Cardiac muscle cell (in vitro differentiated cells and primary cell): ENCODE measurements around the gene C2CD4C. TPM values are rescaled to one million over a fixed set of nuclear protein-coding genes. Genes with fewer than 3 reads are reported as not detected.

Source experiments
- DNase-seq, 2 donors: peaks; one replicate each; pipeline versions ENCODE4 v3.0.0 to v3.0.0-alpha.2; 2010 to 2017; ENCODE audit warnings: low read depth in 1 of 2, low spot score in 1 of 2
- H3K27ac ChIP-seq: fragments of 200-600 bp; sonication (generic); 2 replicates; pipeline ENCODE4 v1.5.1; 2016
- H3K27me3 ChIP-seq: fragments of 200-600 bp; sonication (generic); 2 replicates; pipeline ENCODE4 v1.6.0; 2016; ENCODE audit warnings: control low read depth
- H3K36me3 ChIP-seq: fragments of 200-600 bp; sonication (generic); 2 replicates; pipeline ENCODE4 v1.5.1; 2016; ENCODE audit warnings: control low read depth
- H3K4me1 ChIP-seq: fragments of 200-600 bp; sonication (generic); 2 replicates; pipeline ENCODE4 v1.8.1; 2017; ENCODE audit warnings: low read depth, mild to moderate bottlenecking, mixed run types
- H3K4me3 ChIP-seq: fragments of 200-600 bp; sonication (generic); 2 replicates; pipeline ENCODE4 v1.5.1; 2016; ENCODE audit warnings: mild to moderate bottlenecking
- H3K9me3 ChIP-seq: fragments of 200-600 bp; sonication (generic); 2 replicates; pipeline ENCODE4 v1.5.1; 2017; ENCODE audit warnings: low read depth, mild to moderate bottlenecking, control low read depth
- CTCF ChIP-seq: IDR thresholded peaks from 2 replicates; pipeline ENCODE4 v1.5.1; 2012; ENCODE audit warnings: low read depth, mild to moderate bottlenecking, low read length
- polyA plus RNA-seq: library from polyadenylated mRNA; unstranded; fragments of >200 nt; fragmentation: Nextera tagmentation; extraction: Ambion mirVana; gene quantifications from 2 replicates; pipeline ENCODE4 v1.2.1, GENCODE V29; 2016
- total RNA-seq: library from RNA; depleted of rRNA; stranded (reverse); fragments of >200 nt; gene quantifications from 2 replicates; pipeline ENCODE4 v1.2.3, GENCODE V29; 2016

C2CD4C gene
- total and polyA plus RNA-seq, 2 experiments from 2014 or later: 3.4 to 4.1 TPM

GRCh38 chr19:369256-369655, 39.7 kb downstream of the C2CD4C start:
- DNase-seq: no peak
- no peaks in the 10 kb centered on the region for H3K27me3 ChIP-seq
- H3K9me3 ChIP-seq: no peaks in the 10 kb centered on the region
- no peak overlapping the region for H3K27ac ChIP-seq
- H3K36me3 ChIP-seq: no peaks in the 10 kb centered on the region
- TF ChIP-seq CTCF: no peak
- H3K4me1 ChIP-seq: no peaks in the 10 kb centered on the region
- no peak overlapping the region for H3K4me3 ChIP-seq

GRCh38 chr19:368630-369024, 40.3 kb downstream of the C2CD4C start:
- H3K27me3 ChIP-seq: no peaks in the 10 kb centered on the region
- TF ChIP-seq CTCF: no peak
- H3K9me3 ChIP-seq: no peaks in the 10 kb centered on the region
- H3K36me3 ChIP-seq: no peaks in the 10 kb centered on the region
- H3K4me1 ChIP-seq: no peaks in the 10 kb centered on the region
- no peak overlapping the region for H3K4me3 ChIP-seq
- DNase-seq: no peak
- no peak overlapping the region for H3K27ac ChIP-seq

- H3K27me3 ChIP-seq: no peaks in the 10 kb centered on the region
- H3K9me3 ChIP-seq: no peaks in the 10 kb centered on the region
- no peak for DNase-seq
- H3K4me1 ChIP-seq: no peaks in the 10 kb centered on the region
- H3K4me3 ChIP-seq: no peak overlapping the region
- TF ChIP-seq CTCF: no peak
- no peak overlapping the region for H3K27ac ChIP-seq
- no peaks in the 10 kb centered on the region for H3K36me3 ChIP-seq
Observed at GRCh38 chr19:367963-368629, 40.9 kb downstream of the C2CD4C start.

- no peak overlapping the region for H3K4me3 ChIP-seq
- DNase-seq: no peak
- no peaks in the 10 kb centered on the region for H3K4me1 ChIP-seq
- no peak overlapping the region for H3K27ac ChIP-seq
- no peaks in the 10 kb centered on the region for H3K36me3 ChIP-seq
- no peaks in the 10 kb centered on the region for H3K9me3 ChIP-seq
- H3K27me3 ChIP-seq: no peaks in the 10 kb centered on the region
- no peak for TF ChIP-seq CTCF
Observed at GRCh38 chr19:367561-367960, 41.4 kb downstream of the C2CD4C start.

- H3K27me3 ChIP-seq: no peaks in the 10 kb centered on the region
- no peak for DNase-seq
- no peaks in the 10 kb centered on the region for H3K9me3 ChIP-seq
- TF ChIP-seq CTCF: no peak
- no peak overlapping the region for H3K4me3 ChIP-seq
- H3K27ac ChIP-seq: no peak overlapping the region
- no peaks in the 10 kb centered on the region for H3K4me1 ChIP-seq
- H3K36me3 ChIP-seq: no peaks in the 10 kb centered on the region
Observed at GRCh38 chr19:366951-367350, 42.0 kb downstream of the C2CD4C start.
